DOHH2 (cell line): ENCODE measurements around the gene CARNS1.
A peak's percentile ranks its signal among the peaks of the same experiment; 100 is the strongest.
"Not testable (repeated sequence)": the region's sequence is repeated elsewhere in the genome, so short reads cannot be mapped to it uniquely, and the experiment has no call there.

Source experiments
- H3F3A ChIP-seq: fragments of 200-600 bp; sonication (generic), shearing (Covaris generic); 2 replicates; pipeline ENCODE4 v1.6.0; 2016; ENCODE audit warnings: antibody characterized with exemption, mild to moderate bottlenecking; ENCODE audit not compliant: control insufficient read depth, insufficient read depth
- H3K27ac ChIP-seq: fragments of 200-600 bp; sonication (generic); 2 replicates; pipeline ENCODE4 v1.5.1; 2014; ENCODE audit warnings: low read depth, mild to moderate bottlenecking, low read length, moderate library complexity
- H3K27me3 ChIP-seq: fragments of 200-600 bp; sonication (generic); 2 replicates; pipeline ENCODE4 v1.6.1; 2014; ENCODE audit warnings: mild to moderate bottlenecking, low read length, mixed read lengths; ENCODE audit not compliant: control insufficient read depth
- H3K36me3 ChIP-seq: fragments of 200-600 bp; sonication (generic); 2 replicates; pipeline ENCODE4 v1.6.1; 2014; ENCODE audit warnings: mild to moderate bottlenecking, low read length, moderate library complexity, mixed read lengths; ENCODE audit not compliant: control insufficient read depth
- H3K4me1 ChIP-seq: fragments of 200-600 bp; sonication (generic); 2 replicates; pipeline ENCODE4 v1.6.1; 2014; ENCODE audit warnings: mild to moderate bottlenecking, low read length, mixed read lengths; ENCODE audit not compliant: control insufficient read depth
- H3K4me2 ChIP-seq: fragments of 200-600 bp; sonication (generic); 2 replicates; pipeline ENCODE4 v1.6.0; 2014; ENCODE audit warnings: mild to moderate bottlenecking, low read length, moderate library complexity
- H3K4me3 ChIP-seq: fragments of 200-600 bp; sonication (generic); 2 replicates; pipeline ENCODE4 v1.5.1; 2014; ENCODE audit warnings: mild to moderate bottlenecking, low read length, mixed read lengths
- H3K79me2 ChIP-seq: fragments of 200-600 bp; sonication (generic); 2 replicates; pipeline ENCODE4 v1.6.1; 2014; ENCODE audit warnings: mild to moderate bottlenecking, low read length, mixed read lengths; ENCODE audit not compliant: control insufficient read depth
- H3K9me2 ChIP-seq: fragments of 200-600 bp; sonication (generic); replicated peaks from 2 replicates; pipeline ENCODE4 v1.6.1; 2014; ENCODE audit warnings: mild to moderate bottlenecking, low read length, mixed read lengths; ENCODE audit not compliant: control insufficient read depth
- H3K9me3 ChIP-seq: fragments of 200-600 bp; sonication (generic); 2 replicates; pipeline ENCODE4 v1.6.1; 2014; ENCODE audit warnings: antibody characterized with exemption, low read length, mixed read lengths; ENCODE audit not compliant: control insufficient read depth, insufficient read depth
- H4K20me1 ChIP-seq: fragments of 200-600 bp; sonication (generic); 2 replicates; pipeline ENCODE4 v1.6.0; 2014; ENCODE audit warnings: low read depth, mild to moderate bottlenecking, antibody characterized with exemption, low read length, moderate library complexity; ENCODE audit not compliant: control insufficient read depth, insufficient read depth
- EZH2phosphoT487 ChIP-seq: fragments of 200-600 bp; sonication (generic); IDR thresholded peaks from 2 replicates; pipeline ENCODE4 v1.6.1; 2017; ENCODE audit warnings: borderline replicate concordance, mild to moderate bottlenecking, antibody characterized with exemption, low read length, moderate library complexity, mixed read lengths
- TF ChIP-seq, protein P1 (sequence below): fragments of 200-600 bp; sonication (generic); IDR thresholded peaks from one replicate; pipeline ENCODE4 v1.5.1; 2014; ENCODE audit warnings: antibody characterized with exemption, mild to moderate bottlenecking, low read depth, low read length; ENCODE audit not compliant: poor library complexity, severe bottlenecking

Gene CARNS1

GRCh38 chr11:67463680-67464410 is 48.4 kb downstream of the CARNS1 start:
- Histone ChIP-seq H3K4me1 (peaks cover 74% of the 10 kb centered on the region), H3K4me3 (peak overlapping the region; percentile 81), H4K20me1 (no peaks in the 10 kb centered on the region), H3K27ac (peak overlapping the region; percentile 65), H3K79me2 (peaks cover 27% of the 10 kb centered on the region), H3K9me3 (no peaks in the 10 kb centered on the region), H3K27me3 (no peaks in the 10 kb centered on the region), H3K4me2 (peak overlapping the region; percentile 96), H3K36me3 (peaks cover 21% of the 10 kb centered on the region), H3F3A (peaks cover 29% of the 10 kb centered on the region), H3K9me2 (no peaks in the 10 kb centered on the region)
- TF ChIP-seq EZH2phosphoT487: no peak
- TF ChIP-seq, protein P1, sequence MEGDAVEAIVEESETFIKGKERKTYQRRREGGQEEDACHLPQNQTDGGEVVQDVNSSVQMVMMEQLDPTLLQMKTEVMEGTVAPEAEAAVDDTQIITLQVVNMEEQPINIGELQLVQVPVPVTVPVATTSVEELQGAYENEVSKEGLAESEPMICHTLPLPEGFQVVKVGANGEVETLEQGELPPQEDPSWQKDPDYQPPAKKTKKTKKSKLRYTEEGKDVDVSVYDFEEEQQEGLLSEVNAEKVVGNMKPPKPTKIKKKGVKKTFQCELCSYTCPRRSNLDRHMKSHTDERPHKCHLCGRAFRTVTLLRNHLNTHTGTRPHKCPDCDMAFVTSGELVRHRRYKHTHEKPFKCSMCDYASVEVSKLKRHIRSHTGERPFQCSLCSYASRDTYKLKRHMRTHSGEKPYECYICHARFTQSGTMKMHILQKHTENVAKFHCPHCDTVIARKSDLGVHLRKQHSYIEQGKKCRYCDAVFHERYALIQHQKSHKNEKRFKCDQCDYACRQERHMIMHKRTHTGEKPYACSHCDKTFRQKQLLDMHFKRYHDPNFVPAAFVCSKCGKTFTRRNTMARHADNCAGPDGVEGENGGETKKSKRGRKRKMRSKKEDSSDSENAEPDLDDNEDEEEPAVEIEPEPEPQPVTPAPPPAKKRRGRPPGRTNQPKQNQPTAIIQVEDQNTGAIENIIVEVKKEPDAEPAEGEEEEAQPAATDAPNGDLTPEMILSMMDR: no peak

DNA sequence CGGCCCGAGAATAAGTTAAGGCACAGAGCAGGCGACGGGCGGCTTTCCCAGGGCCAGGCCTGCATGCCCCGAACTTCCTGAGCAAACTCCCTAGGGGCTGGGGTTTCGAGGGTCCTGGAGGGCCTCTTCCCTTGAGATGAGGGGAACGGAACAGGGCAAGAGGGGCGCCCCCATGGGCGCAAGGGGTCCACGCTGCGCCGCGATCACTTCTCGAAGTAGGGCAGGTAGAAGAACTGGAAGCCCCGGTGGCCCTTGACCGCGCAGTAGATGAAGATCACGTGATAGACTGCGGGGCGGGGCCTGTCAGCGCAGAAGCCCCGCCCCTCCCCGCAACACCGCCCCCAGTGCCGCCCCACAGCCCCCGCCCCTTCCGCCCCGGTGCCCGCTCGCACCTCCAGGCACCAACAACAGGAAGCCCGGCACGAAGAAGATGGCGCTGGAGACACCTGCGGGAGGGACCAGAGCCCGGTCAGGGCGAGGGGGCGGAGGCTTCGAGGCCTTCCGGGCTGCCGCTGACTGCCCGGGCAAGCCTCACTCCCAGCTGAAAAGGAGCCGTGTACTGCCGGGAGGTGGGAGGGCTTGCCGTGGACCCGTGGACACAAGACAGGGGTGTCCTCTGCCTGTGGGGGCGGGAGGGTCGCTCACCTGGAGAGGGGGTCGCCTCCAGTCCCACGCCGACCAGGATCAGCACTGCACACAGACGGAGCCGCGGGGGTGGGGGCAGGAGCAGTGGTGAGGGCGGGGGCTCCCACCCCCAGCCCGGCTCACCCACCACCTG is 49.1 kb downstream of the CARNS1 start:
- Histone ChIP-seq H3K4me2 (peak overlapping the region; percentile 96), H3K36me3 (peaks cover 21% of the 10 kb centered on the region), H3F3A (peaks cover 22% of the 10 kb centered on the region), H3K9me3 (no peaks in the 10 kb centered on the region), H3K4me1 (peaks cover 70% of the 10 kb centered on the region), H3K9me2 (no peaks in the 10 kb centered on the region), H3K79me2 (peaks cover 28% of the 10 kb centered on the region), H3K27ac (peak overlapping the region; percentile 65), H4K20me1 (no peaks in the 10 kb centered on the region), H3K4me3 (peak overlapping the region; percentile 81), H3K27me3 (no peaks in the 10 kb centered on the region)
- TF ChIP-seq EZH2phosphoT487: no peak
- TF ChIP-seq, protein P1: no peak

GRCh38 chr11:67465189-67465510 is 49.7 kb downstream of the CARNS1 start:
- peaks cover 69% of the 10 kb centered on the region for H3K4me1 ChIP-seq

DNA sequence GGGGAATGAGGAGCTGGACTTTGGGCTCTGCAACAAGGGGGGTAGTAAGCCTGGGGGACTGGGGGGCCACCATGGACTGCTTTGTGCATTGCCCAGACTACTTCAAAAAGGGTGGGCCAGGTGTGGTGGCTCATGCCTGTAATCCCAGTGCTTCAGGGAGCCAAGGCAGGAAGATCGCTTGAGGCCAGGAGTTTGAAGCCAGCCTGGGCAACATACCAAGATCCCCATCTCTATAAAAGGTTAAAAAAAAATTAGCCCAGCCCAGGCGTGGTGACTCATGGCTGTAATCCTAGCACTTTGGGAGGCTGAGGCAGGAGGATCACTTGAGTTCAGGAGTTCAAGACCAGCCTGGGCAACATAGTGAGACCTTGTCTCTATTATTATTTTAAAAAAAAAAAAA is 50.1 kb downstream of the CARNS1 start:
- Histone ChIP-seq H3K79me2 (peaks cover 28% of the 10 kb centered on the region), H3K27ac (peak overlapping the region; percentile 65), H3F3A (peaks cover 13% of the 10 kb centered on the region), H3K4me2 (peak overlapping the region; percentile 96), H3K36me3 (peaks cover 21% of the 10 kb centered on the region), H3K4me3 (peak overlapping the region; percentile 81), H3K4me1 (peaks cover 69% of the 10 kb centered on the region)
- H3K9me3 ChIP-seq, H3K9me2 ChIP-seq, H3K27me3 ChIP-seq, H4K20me1 ChIP-seq: not testable (repeated sequence)

More at GRCh38 chr11:67465189-67465510, 49.7 kb downstream of the CARNS1 start:
- H3K9me3 ChIP-seq: no peaks in the 10 kb centered on the region
- H4K20me1 ChIP-seq: no peaks in the 10 kb centered on the region
- no peaks in the 10 kb centered on the region for H3K9me2 ChIP-seq
- peaks cover 17% of the 10 kb centered on the region for H3F3A ChIP-seq
- TF ChIP-seq, protein P1: no peak
- no peak for TF ChIP-seq EZH2phosphoT487
- peaks cover 21% of the 10 kb centered on the region for H3K36me3 ChIP-seq
- no peaks in the 10 kb centered on the region for H3K27me3 ChIP-seq
- H3K79me2 ChIP-seq: peaks cover 28% of the 10 kb centered on the region
- peak overlapping the region; percentile 96 for H3K4me2 ChIP-seq
- peak overlapping the region; percentile 81 for H3K4me3 ChIP-seq
- peak overlapping the region; percentile 65 for H3K27ac ChIP-seq
